ENCODE results near the gene EVC2.

Gene EVC2

DNA sequence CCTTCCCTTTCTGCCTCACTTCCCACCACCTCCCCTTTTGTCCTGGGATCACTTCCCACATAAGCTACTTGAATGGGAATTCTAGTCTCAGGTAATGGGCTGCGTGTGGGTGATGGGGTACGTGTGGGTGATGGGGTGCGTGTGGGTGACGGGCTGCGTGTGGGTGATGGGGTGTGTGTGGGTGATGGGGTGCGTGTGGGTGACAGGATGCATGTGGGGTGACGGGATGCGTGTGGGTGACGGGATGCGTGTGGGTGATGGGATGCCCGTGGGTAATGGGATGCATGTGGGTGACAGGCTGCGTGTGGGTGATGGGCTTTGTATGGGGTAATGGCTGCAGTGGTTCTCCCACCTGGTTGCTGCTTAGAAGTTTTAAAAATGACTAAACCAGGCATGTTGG lies 43.6 kb downstream of the EVC2 start:
- no peak for DNase-seq

DNA sequence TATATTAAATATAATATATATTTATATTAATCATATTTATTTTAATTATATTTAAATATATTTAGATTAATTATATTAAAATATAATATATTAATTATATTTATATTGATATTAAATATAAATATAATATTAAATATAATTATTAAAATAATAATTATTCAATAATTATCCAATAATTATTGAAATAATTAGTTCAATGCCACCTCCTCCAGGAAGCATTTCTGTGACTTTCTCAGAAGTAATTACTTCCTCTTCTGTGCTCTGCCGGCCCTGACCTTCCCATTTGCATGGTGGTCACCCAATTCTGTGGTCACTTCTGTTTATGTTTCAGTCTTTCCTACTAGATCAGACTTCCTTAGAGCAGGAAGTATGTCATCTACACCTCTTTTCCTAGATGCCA lies 45.8 kb downstream of the EVC2 start:
- no peak for DNase-seq

DNA sequence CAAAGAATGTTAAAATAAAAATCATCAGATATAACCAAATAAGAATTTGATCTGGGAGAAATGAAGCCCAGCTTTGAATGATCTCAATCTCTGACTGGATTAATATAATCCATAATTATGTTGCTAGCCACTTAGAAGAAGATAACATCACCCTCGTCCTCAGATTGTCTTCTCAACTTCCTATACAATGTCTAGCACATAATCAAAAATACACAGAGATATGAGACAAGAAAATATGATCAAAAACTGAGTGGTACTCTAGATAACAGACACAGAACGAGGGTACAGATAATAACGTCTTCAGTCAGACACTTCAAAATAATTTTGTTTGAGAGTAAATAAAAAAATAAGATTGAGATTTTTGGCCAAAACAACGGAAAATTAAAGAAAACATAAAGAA lies 47.1 kb downstream of the EVC2 start:
- no peak for DNase-seq

DNA sequence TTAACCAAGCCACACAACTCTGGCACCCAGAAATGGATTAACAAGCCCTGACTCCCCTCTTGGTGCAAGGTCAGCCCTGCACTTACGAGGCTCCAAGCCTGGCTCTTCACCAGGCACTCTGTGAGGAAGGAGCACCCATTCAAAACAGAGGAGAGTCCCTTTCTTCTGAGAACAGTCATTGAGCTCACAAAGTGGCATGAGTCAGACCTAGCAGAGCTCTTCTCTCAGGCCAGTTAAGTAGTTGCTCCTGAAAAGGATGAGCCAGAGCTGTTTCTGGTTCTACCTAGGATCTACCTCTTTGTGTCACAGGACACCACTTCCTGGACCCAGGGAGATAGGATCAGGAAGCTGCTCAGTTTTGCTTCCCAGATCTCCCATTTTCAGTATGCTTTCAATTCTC lies 48.2 kb downstream of the EVC2 start:
- no peak for DNase-seq

DNA sequence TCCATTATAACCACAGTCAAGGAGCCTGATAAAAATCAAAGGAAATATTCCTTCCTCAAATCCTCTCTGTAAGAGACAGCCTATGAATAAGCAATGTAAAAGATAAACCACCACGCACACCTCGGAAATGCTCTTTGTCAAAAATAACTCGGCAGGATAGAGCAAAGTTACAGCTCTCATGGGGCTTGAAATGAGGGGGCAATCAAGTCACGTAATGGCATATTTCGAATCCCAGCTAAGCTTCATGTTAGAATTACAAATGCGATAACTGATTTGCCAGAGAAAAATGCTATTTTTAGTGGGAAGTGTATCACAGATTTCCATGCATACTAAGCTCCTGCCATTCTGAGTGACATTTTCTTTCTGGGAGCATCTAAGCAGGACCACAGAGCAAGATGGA lies 49.4 kb downstream of the EVC2 start:
- DNase-seq: no peak

DNA sequence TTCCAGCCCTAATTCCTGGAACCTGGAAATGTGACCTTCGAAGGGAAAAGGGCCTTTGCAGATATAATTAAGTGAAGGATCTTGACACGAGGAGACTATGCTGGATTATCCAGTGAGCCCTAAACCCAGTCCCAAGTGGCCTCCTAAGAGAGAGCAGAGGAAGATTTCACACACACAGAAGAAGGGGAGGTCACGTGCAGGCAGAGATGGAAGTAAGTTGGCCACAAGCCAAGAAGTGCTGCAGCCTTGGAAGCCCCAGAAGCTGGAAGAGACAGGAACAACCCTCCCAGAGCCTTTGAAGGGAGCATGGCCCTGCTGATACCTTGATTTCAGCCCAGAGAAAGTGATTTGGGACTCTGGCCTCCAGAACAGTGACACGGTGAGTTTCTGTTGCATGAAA lies 51.9 kb downstream of the EVC2 start:
- DNase-seq: no peak

DNA sequence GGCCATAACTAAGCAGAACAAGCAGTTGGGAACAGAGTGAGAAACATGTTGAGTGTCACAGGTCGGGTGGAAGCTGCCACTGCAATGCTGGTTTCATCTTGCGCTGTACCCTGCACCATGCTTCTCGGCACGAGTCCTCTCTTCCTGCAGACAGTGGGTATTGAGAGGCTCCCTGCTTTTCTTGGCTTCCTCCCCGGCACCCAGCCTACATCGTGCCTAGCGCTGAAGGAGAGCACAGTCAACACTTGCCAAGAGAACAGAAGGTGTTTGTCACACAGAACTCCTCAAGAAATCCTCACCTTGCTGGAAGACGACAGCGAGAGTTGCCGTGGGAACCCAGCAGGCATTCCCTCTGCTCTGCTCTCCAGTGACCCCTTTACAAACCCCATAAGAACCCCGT lies 53.6 kb downstream of the EVC2 start:
- DNase-seq: no peak

DNA sequence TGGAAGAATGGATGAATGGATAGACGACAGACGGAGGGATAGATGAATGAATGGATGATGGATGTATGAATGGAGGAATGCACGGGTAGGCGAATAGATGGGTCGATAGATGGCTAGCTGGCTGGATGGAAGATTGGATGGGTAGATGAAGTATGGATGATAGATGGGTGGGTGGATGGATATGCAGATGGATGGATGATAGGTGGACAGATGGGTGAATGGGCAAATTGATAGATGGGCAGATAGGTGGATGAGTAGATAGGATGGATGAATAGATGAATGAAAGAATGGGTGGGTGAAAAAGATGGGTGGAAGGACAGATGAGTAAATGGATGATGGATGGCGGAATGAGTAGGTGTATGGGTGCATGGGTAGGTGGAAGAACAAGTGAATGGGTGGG lies 57.3 kb downstream of the EVC2 start:
- no peak for DNase-seq

DNA sequence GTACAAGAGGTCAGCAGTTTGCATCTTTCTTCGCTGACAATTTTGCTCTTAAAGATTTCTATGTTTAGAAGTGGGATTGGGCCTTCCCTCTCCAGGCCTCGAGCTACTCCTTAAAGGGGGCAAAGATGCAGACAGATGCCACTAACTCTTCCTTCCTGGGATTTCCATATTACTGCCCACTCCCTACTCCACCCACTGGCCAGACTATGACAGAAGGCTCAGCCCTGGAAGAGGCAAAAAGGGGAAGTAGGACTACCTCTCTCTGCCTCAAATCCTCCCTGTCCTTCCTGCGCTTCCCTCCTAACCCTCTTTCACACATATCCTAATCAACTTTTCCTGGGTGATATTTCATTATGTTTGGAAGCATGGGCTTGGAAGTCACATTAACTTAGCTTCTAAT lies 58.3 kb downstream of the EVC2 start:
- DNase-seq: no peak

DNA sequence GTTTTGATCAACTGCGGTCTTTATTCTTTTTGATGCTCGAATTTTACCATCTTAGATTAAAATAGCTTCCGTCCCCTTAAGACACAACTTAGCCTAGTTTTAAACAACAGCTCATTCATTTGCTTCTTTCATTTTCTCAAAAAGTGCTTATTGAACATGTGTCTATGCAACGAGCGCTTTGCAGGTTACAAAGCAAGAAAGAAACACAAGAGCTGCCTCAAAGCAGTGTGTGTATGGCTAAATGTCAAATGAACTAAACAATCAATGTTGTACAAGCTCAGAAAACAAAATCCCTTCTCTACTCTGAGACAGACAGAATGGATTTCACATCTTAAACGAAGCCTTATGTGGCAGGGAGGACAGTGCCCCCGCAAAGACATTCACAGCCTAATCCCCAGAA lies 61.0 kb downstream of the EVC2 start:
- no peak for DNase-seq

DNA sequence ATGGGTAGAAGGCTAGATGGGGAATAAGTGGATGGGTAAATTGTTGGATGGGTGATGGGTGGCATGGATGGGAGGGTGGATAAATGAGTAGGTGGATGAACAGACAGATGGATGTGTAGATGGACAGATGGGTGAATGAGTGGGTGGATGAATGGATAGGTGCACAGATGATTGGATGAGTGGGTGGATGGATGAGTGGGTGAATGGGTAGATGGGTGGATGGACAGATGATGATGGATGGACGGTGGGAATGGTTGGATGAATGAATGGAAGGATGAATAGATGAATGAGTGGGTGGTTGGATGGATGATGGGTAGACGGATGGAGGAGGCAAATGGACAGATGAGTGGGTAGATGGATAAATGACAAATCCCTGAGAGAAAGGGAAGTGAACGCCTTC lies 68.3 kb downstream of the EVC2 start:
- no peak for DNase-seq

DNA sequence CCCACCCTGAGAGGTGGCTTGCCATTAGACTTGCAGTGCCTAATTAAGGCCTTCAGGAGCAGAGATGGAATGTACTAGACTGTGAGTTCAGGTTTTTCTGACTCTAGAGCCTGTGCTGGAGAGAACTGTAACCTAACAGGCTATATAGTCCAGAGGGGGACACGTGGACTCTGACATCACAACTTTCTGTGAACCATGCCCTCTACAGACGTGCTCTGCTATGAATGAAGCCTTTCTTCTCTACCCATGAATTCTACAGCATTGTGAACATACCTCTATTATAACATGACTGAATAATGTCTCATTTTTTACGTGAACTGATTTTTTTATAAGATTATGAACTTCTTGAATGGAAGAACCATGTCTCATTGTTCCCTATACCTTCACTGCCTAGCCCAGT lies 68.8 kb downstream of the EVC2 start:
- DNase-seq: no peak

DNA sequence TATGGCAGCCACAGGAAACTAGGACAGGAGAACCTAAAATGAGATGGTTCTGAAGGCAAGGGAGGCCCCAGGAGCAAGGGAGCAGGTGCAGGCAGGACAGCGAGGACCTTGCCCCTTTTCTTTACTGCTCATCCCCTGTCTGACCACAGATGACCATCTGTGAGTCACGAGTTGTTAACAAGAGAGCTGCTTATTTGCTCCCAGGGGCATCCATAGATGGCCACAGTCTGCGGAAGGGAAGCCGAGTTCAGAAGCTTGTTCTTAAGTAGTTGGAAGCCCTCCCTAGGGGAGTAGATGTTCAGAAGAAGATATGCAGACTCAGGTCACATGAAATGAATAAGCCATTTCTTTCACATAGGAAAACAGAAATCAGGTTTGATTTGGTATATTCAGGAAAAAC lies 69.4 kb downstream of the EVC2 start:
- DNase-seq: no peak

DNA sequence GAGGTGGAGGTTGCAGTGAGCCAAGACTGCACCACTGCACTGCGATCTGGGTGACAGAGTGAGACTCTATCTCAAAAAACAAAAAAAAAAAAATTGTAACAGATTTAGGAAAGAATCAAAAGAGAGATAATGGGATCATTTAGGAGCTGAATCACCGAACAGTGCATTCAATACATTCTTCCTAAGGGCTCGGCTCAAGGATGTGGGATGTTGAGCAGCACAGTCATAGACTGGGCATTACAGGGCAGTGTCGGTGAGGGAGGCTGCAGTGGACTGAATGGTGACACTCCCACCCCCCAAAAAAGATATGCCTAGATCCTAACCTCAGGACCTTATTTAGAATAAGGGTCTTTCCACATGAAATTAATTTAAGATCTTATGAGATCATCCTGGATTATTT lies 70.0 kb downstream of the EVC2 start:
- no peak for DNase-seq

DNA sequence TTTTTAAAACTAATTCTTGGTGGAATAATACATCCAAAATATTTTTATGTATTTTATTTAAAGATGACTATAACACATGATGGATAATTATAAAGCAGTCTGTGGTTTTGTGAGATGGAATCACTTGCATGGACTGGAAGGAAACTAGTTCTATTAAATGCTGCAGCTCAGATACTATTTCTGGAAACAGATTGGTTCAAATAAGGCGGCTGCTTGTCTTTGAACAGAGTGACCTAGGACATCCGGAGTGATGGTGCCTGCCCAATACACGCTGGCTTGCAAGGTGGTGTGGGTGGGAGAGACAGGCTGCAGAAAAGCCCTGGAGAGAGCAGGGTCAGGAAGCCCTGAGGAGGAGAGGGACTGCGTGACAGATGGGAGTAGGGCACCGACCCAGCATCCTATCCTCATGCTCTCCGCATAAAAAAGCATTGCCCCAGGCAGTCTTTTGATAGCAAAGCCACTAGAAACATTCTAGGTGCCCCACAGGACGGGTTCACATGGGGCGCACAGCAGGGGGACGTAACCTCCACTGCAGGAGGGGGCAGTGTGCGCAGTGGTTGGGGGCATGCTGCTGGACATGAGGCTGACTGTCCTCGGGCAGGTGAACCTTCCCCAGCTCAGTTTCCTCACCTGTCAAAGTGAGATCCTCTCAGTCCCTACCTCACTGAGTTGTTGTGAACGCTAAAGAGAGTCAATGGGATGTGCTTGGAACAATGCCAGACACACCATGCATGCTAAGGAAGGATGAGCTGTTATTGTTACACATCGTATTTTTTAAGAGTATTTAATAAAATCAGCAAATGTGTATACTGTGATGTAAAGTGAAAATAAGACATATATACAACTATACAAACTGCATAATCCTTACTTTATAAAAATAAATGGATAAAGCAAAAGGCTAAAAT lies 71.3 kb downstream of the EVC2 start:
- DNase-seq: no peak

DNA sequence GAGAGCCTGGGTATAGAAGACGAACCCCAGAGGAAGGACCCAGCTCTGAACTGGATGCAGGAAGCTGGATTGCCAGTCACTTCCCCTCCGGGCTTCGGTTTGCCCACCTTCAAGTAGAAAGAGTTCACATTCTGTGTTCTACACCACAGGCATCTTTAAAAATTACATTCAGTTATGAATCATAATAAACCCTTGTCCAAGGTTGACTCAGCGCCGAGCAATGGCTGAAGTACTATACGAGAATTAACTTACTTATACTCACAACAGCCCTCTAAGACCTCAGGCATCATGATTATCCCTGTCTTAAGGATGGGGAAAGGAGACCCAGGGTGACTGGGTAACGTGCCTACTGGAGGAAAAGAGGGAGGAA lies 72.5 kb downstream of the EVC2 start:
- no peak for DNase-seq

DNA sequence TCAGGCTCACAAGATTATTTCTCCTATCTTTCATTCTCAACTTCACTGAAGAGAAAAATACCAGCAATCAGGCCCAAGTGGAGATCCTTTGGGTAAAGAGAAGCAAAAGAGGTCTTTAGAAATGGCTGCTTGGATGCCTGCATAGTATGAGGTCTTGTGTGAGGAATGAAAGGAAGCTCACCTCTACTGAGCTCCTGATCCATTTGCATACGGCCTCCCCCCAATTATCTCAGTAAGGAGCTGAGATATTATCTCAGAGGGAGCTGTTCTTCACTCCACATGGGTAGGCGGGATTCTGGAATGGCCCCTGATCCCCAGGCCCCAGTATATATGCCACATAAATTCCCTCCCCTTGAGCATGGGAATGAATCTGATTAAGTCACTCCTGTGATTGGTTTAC lies 75.8 kb downstream of the EVC2 start:
- DNase-seq: no peak

DNA sequence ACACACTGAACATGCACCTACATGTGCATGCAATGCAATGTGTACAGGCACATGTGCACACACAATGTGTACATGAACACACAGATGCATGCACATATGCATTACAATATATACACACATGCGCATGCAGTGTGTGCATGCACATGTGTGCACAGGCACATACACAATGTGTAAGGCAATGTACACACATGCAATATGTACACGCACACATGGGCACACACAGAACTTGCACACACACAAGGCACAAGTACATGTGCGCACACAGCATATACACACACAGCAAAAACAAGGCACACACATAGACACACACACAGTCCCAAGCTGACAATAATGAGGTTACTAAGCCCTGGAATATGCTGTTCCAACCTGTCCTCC lies 76.3 kb downstream of the EVC2 start:
- no peak for DNase-seq

DNA sequence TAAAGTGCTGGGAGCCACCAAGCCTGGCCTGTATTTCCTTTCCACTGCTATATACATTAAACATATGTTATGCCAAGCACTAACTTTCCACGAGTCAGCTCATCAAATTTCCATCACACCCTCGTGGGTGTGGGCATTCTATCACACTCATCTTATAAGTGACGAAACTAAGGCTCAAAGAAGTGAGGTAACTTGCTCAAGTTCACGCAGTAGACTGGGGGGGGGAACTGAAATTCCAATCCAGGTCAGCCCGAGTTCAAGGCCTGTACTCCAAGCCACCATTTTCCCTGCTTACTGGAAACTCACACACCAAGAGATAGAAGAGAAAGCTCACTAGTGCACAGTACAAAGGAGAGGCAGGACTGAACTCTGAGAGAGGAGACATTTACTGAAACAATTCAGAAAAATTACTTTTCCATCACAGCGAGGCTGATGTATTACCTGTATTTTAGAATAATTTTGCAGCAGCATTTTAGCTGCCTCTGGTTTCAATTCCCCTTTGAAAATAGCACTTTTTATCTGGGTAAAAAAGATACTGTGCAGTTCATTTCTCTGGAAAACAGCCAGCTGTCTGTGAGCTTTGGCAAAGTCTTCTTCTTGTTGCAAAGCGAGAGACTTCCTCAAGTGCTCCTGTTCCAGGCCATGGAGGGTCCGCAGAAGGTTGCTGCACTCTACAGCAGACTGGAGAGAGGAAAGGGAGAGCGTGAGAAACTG lies 76.8 kb downstream of the EVC2 start:
- no peak for DNase-seq

DNA sequence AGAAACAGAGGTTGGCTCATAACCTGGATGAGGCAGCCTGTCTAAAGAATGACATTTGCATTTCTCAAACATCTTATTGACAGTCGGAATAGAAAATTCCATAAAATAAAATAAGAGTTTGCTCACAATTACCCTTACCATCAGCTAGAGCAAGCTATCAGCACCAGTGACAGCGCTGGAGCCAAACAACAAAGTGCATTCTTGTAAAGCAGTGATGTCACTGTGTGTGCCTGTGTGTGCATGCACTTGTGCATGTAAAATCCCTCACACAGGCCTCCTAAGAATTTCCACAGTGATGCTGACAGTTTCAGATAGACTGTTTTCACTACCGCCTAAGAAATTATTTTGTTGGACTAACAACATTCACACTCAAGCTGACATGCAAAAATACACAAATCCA lies 77.6 kb downstream of the EVC2 start:
- no peak for DNase-seq

DNA sequence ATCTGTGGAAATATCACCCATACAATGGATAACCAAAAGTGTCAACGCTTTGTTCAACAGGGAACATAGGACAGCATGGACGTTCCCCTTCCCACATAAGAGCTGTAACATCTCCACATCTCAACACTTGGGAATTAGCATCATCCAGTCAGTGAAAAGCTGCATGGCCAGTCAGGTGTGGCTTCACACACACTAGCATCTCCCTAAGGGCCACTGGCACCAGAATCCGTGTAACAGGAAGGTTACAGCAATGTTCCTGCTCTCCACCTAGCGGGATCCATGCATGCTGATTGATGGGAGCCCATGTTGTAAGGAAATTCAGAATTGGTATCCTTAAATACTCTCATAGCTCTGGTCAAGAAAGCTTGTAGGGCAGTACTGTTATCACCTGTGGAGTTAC lies 78.8 kb downstream of the EVC2 start:
- no peak for DNase-seq

DNA sequence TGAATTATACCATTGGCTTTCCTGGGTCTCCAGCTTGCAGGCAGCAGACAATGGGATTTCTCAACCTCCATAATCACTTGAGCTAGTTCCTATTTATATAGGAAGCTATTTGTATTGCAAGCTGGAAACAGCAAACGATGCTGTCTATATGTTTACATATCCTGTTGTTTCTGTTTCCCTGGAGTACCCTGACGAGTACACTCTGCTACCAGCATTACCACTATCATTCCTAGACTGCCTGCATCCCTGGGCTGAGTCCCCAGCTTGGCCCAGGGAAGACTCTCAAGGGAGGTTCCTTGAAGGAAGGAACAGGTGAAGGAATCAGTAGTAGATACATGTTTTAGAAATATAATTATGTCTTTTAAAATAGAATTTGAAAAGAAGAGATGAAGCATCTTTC lies 81.4 kb downstream of the EVC2 start:
- DNase-seq: no peak

DNA sequence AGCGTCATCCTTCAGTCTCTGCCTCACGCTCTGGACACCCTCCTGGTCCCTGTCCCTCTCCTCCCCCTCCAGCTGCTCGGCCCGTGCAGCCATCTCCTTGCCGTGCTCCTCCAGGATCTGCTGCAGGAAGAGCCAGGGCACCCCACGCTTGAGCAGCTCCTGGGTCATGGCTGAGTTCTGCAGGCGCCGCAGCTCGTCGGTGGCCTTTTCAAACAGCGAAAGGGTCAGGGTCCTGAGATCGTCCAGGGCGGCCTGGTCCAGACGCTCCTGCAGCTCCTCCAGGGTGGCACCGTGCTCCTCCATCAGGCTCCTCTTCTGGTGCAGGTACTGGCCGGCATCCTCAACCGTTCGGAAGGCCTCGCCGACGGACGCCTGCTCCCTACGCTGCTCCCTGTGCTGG lies 85.8 kb downstream of the EVC2 start:
- no peak for DNase-seq

DNA sequence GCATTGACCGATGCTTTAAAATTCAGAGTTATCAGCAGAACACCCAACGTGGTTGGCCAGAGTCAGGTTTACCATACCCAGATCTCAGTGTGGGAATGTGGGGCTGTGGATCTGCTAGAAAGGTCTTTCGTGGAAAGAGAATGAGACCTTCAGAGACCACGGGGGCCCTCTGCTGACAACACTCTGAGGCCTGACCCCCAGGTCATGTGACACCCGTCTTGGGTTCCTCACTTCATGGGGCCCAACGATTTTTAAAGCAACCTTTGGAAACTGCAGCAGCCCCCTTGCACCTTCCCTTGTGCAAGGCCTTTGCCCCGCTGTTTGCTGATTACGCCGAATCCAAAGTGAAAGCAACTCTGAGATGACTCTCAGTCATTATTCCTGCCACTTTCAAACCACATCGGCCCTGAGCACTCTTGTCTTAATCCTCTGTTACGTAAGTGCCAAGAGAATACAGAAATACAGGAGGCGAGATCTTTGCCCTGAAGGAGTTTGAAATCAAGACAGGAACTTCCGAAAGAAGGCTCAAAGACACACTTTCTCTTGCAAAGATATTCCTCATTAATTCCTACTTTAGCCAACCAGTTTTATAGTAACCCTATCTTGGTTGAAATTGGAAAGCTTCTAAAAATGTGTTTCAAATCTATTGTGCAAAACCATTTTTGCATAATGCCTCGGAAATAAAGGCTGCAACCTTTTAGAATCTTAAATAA lies 88.3 kb downstream of the EVC2 start:
- DNase-seq: no peak

Measured in NCI-H1417 treated with DMSO at 0.1 percent for 48 hours (cell line).